WTC11 (cell line): ENCODE measurements around the gene ZNF81. TPM values are rescaled to one million over a fixed set of nuclear protein-coding genes. Genes with fewer than 3 reads are reported as not detected.
A peak's percentile ranks its signal among the peaks of the same experiment; 100 is the strongest.

Experiments
- ATAC-seq: fragments of 200-7000 bp; cut with Tn5 transposase; 2 replicates; pipeline ENCODE4 v1.10.0; 2021; ENCODE audit warnings: mild to moderate bottlenecking, moderate library complexity
- CTCF ChIA-PET: fragments of 300-600 bp; sonication (Branson Sonifier 250); formaldehyde crosslinking; loops from one replicate; lab custom pipeline; 2021; ENCODE audit warnings: antibody characterized with exemption; lab: Charles Lee
- POLR2A ChIA-PET: fragments of 350-600 bp; sonication (Branson Sonifier 250); formaldehyde crosslinking; loops from one replicate; lab custom pipeline; 2021; ENCODE audit warnings: antibody characterized with exemption; lab: Charles Lee
- DNase-seq: peaks from one replicate; pipeline ENCODE4 v3.0.0; 2021; ENCODE audit warnings: low spot score
- H3K27ac Mint-ChIP-seq: 2 replicates; pipeline ENCODE4 v1.8.0; 2021; ENCODE audit warnings: mixed read lengths
- H3K27me3 Mint-ChIP-seq: 2 replicates; pipeline ENCODE4 v1.8.0; 2021; ENCODE audit warnings: low read depth, mild to moderate bottlenecking, moderate library complexity, mixed read lengths
- H3K36me3 Mint-ChIP-seq: 2 replicates; pipeline ENCODE4 v1.8.0; 2021; ENCODE audit warnings: mixed read lengths
- H3K4me1 Mint-ChIP-seq: 2 replicates; pipeline ENCODE4 v1.8.0; 2022; ENCODE audit warnings: mixed read lengths
- H3K4me3 Mint-ChIP-seq: 2 replicates; pipeline ENCODE4 v1.8.0; 2021; ENCODE audit warnings: mild to moderate bottlenecking, moderate library complexity, mixed read lengths
- H3K9me3 Mint-ChIP-seq: 2 replicates; pipeline ENCODE4 v1.8.0; 2021; ENCODE audit warnings: mixed read lengths
- ATF6 ChIP-seq: sonication (generic); formaldehyde crosslinking; IDR thresholded peaks from 2 replicates; pipeline ENCODE4 v1.8.1; 2023; ENCODE audit warnings: mild to moderate bottlenecking, missing genetic modification reagents
- EMX1 ChIP-seq: fragments of 250-450 bp; sonication (Bioruptor Pico); IDR thresholded peaks from 2 replicates; pipeline ENCODE4 v1.8.0; 2021; ENCODE audit warnings: mild to moderate bottlenecking
- ERG ChIP-seq: fragments of 250-450 bp; sonication (Bioruptor Pico); IDR thresholded peaks from 2 replicates; pipeline ENCODE4 v1.8.0; 2021; ENCODE audit warnings: mild to moderate bottlenecking
- FOXJ3 ChIP-seq: sonication (generic); formaldehyde crosslinking; IDR thresholded peaks from 2 replicates; pipeline ENCODE4 v1.9.0; 2021; ENCODE audit warnings: missing genetic modification reagents, mild to moderate bottlenecking, borderline replicate concordance
- HMGA2 ChIP-seq: fragments of 250-450 bp; sonication (Bioruptor Pico); IDR thresholded peaks from 2 replicates; pipeline ENCODE4 v1.4.0; 2021; ENCODE audit warnings: mild to moderate bottlenecking, moderate library complexity
- MXD4 ChIP-seq: fragments of 250-450 bp; sonication (Bioruptor Pico); IDR thresholded peaks from 2 replicates; pipeline ENCODE4 v1.8.0; 2021; ENCODE audit warnings: mild to moderate bottlenecking, moderate library complexity, borderline replicate concordance
- NFE2L1 ChIP-seq: sonication (generic); formaldehyde crosslinking; IDR thresholded peaks from 2 replicates; pipeline ENCODE4 v1.8.1; 2023; ENCODE audit warnings: missing genetic modification reagents
- NR2C2 ChIP-seq: sonication (generic); formaldehyde crosslinking; IDR thresholded peaks from 2 replicates; pipeline ENCODE4 v1.8.0; 2022; ENCODE audit warnings: mild to moderate bottlenecking, missing genetic modification reagents
- OVOL2 ChIP-seq: fragments of 250-450 bp; sonication (Bioruptor Pico); IDR thresholded peaks from 2 replicates; pipeline ENCODE4 v1.9.0; 2021; ENCODE audit warnings: mild to moderate bottlenecking, borderline replicate concordance
- PRRX2 ChIP-seq: fragments of 250-450 bp; sonication (Bioruptor Pico); IDR thresholded peaks from 2 replicates; pipeline ENCODE4 v1.8.0; 2021; ENCODE audit warnings: mild to moderate bottlenecking
- RELA ChIP-seq: sonication (generic); formaldehyde crosslinking; IDR thresholded peaks from 2 replicates; pipeline ENCODE4 v1.8.1; 2022; ENCODE audit warnings: missing genetic modification reagents, mild to moderate bottlenecking, borderline replicate concordance
- SMAD3 ChIP-seq: sonication (generic); formaldehyde crosslinking; IDR thresholded peaks from 2 replicates; pipeline ENCODE4 v1.8.0; 2022; ENCODE audit warnings: missing genetic modification reagents, mild to moderate bottlenecking, borderline replicate concordance
- SMAD4 ChIP-seq: sonication (generic); formaldehyde crosslinking; IDR thresholded peaks from 2 replicates; pipeline ENCODE4 v1.8.0; 2022; ENCODE audit warnings: mild to moderate bottlenecking, missing genetic modification reagents
- TEAD1 ChIP-seq: sonication (generic); formaldehyde crosslinking; IDR thresholded peaks from 2 replicates; pipeline ENCODE4 v1.8.0; 2022; ENCODE audit warnings: mild to moderate bottlenecking, missing genetic modification reagents
- TP53 ChIP-seq: sonication (generic); formaldehyde crosslinking; IDR thresholded peaks from 2 replicates; pipeline ENCODE4 v1.8.1; 2023; ENCODE audit warnings: mild to moderate bottlenecking, missing genetic modification reagents
- USF2 ChIP-seq: sonication (generic); formaldehyde crosslinking; IDR thresholded peaks from 2 replicates; pipeline ENCODE4 v1.8.1; 2023; ENCODE audit warnings: mild to moderate bottlenecking, missing genetic modification reagents, moderate library complexity
- ZNF138 ChIP-seq: sonication (generic); formaldehyde crosslinking; conservative IDR thresholded peaks from 2 replicates; pipeline ENCODE4 v1.8.1; 2022; ENCODE audit warnings: mild to moderate bottlenecking, moderate library complexity, missing genetic modification reagents
- ZNF232 ChIP-seq: sonication (generic); formaldehyde crosslinking; IDR thresholded peaks from 2 replicates; pipeline ENCODE4 v1.8.0; 2022; ENCODE audit warnings: mild to moderate bottlenecking, missing genetic modification reagents
- ZNF425 ChIP-seq: fragments of 250-450 bp; sonication (Bioruptor Pico); conservative IDR thresholded peaks from 2 replicates; pipeline ENCODE4 v1.9.0; 2021; ENCODE audit warnings: mild to moderate bottlenecking
- total RNA-seq: library from RNA; stranded (reverse); gene quantifications from 3 replicates; pipeline ENCODE4 v1.2.3, GENCODE V29; 2021
- TF ChIP-seq, protein P1 (sequence below): sonication (generic); formaldehyde crosslinking; IDR thresholded peaks from 2 replicates; pipeline ENCODE4 v1.8.1; 2022; ENCODE audit warnings: low read depth, mild to moderate bottlenecking, moderate library complexity, missing genetic modification reagents, borderline replicate concordance
- TF ChIP-seq, protein P2 (sequence below): sonication (generic); formaldehyde crosslinking; IDR thresholded peaks from 2 replicates; pipeline ENCODE4 v1.8.1; 2023; ENCODE audit warnings: mild to moderate bottlenecking, missing genetic modification reagents, moderate library complexity
- TF ChIP-seq, protein P3 (sequence below): sonication (generic); formaldehyde crosslinking; IDR thresholded peaks from 2 replicates; pipeline ENCODE4 v1.8.1; 2022; ENCODE audit warnings: mild to moderate bottlenecking, missing genetic modification reagents, moderate library complexity, borderline replicate concordance

ZNF81 gene
- total RNA-seq, 1 experiment from 2014 or later = 12.0 TPM

DNA sequence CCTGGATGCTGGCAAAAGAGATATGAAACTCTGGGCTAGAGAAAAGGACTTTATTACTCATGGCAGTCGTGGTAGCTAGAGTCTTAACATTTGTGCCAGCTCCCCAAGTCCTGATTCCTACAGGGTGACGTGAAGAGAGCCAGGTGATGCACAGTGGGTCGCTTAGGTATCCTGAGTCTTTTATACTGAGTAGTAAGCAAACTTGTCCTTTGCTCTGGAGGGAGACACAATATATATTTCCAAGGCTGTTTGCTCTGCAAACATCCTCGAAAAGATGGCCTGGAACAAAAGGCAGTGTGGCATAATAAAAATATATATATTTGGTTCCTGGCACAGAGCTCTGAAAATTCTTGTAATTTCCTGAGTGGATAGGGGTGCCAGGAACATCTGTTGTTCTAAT lies 23.0 kb downstream of the ZNF81 start:
- Mint-ChIP-seq H3K9me3 (no peaks in the 10 kb centered on the region), H3K36me3 (peaks cover 14% of the 10 kb centered on the region), H3K27ac (no peak overlapping the region), H3K27me3 (no peaks in the 10 kb centered on the region), H3K4me1 (no peaks in the 10 kb centered on the region), H3K4me3 (no peak overlapping the region)
- DNase-seq = no peak
- POLR2A ChIA-PET = interaction anchor here (0.6 kb wide), 1 partner anchor 11 kb away, joined by 3 read pairs; no protein-coding TSS in a partner anchor
- CTCF ChIA-PET = no interaction called here
- ATAC-seq = no peak
- TF ChIP-seq ZNF232 (CRISPR knock-in tag) (no peak), ZNF425 (CRISPR knock-in tag) (no peak), TP53 (CRISPR knock-in tag) (no peak), EMX1 (CRISPR knock-in tag) (no peak), USF2 (CRISPR knock-in tag) (no peak), HMGA2 (no peak), RELA (CRISPR knock-in tag) (no peak), MXD4 (CRISPR knock-in tag) (no peak), ATF6 (no peak), NR2C2 (no peak), SMAD4 (CRISPR knock-in tag) (no peak), PRRX2 (no peak), FOXJ3 (CRISPR knock-in tag) (no peak), ZNF138 (CRISPR knock-in tag) (no peak), NFE2L1 (CRISPR knock-in tag) (no peak), TEAD1 (no peak), OVOL2 (CRISPR knock-in tag) (no peak), SMAD3 (CRISPR knock-in tag) (no peak)
- TF ChIP-seq, protein P1, sequence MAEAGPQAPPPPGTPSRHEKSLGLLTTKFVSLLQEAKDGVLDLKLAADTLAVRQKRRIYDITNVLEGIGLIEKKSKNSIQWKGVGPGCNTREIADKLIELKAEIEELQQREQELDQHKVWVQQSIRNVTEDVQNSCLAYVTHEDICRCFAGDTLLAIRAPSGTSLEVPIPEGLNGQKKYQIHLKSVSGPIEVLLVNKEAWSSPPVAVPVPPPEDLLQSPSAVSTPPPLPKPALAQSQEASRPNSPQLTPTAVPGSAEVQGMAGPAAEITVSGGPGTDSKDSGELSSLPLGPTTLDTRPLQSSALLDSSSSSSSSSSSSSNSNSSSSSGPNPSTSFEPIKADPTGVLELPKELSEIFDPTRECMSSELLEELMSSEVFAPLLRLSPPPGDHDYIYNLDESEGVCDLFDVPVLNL (CRISPR knock-in tag) = no peak

- no peak overlapping the region for H3K4me3 Mint-ChIP-seq
- H3K36me3 Mint-ChIP-seq = peaks cover 12% of the 10 kb centered on the region
- no peak for ATAC-seq
- H3K9me3 Mint-ChIP-seq = no peaks in the 10 kb centered on the region
- peak overlapping the region; percentile 49; the same call in 1 of the 2 replicates for H3K27ac Mint-ChIP-seq
- POLR2A ChIA-PET = no interaction called here
- H3K27me3 Mint-ChIP-seq = no peaks in the 10 kb centered on the region
- TF ChIP-seq, protein P1 (CRISPR knock-in tag) = no peak
- TF ChIP-seq, protein P2, sequence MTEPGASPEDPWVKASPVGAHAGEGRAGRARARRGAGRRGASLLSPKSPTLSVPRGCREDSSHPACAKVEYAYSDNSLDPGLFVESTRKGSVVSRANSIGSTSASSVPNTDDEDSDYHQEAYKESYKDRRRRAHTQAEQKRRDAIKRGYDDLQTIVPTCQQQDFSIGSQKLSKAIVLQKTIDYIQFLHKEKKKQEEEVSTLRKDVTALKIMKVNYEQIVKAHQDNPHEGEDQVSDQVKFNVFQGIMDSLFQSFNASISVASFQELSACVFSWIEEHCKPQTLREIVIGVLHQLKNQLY (CRISPR knock-in tag) = no peak
- TF ChIP-seq ERG (no peak), ATF6 (no peak)
- TF ChIP-seq, protein P3, sequence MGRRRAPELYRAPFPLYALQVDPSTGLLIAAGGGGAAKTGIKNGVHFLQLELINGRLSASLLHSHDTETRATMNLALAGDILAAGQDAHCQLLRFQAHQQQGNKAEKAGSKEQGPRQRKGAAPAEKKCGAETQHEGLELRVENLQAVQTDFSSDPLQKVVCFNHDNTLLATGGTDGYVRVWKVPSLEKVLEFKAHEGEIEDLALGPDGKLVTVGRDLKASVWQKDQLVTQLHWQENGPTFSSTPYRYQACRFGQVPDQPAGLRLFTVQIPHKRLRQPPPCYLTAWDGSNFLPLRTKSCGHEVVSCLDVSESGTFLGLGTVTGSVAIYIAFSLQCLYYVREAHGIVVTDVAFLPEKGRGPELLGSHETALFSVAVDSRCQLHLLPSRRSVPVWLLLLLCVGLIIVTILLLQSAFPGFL (CRISPR knock-in tag) = no peak
- no peak for DNase-seq
- H3K4me1 Mint-ChIP-seq = no peaks in the 10 kb centered on the region
- CTCF ChIA-PET = no interaction called here
These were observed 26.0 kb downstream of the ZNF81 start for GRCh38 chrX:47862680-47863079.
